Activated CD4-positive, alpha-beta T cell treated with anti-CD3 and anti-CD28 coated beads, Interleukin-2, amount 10 ng/mL, durations not matched to agents 24 days and 14 days (primary cell): Measurements from ENCODE around the gene DENND1A. TPM values are rescaled to one million over a fixed set of nuclear protein-coding genes. Genes with fewer than 3 reads are reported as not detected.
"Not testable (repeated sequence)": the region's sequence is repeated elsewhere in the genome, so short reads cannot be mapped to it uniquely, and the experiment has no call there.

Experiments
- DNase-seq: peaks from one replicate; pipeline ENCODE4 v3.0.0; 2022
- H3K27ac Mint-ChIP-seq: one replicate; pipeline ENCODE4 v1.8.0; 2022; ENCODE audit warnings: mild to moderate bottlenecking, mixed read lengths
- H3K27me3 Mint-ChIP-seq: one replicate; pipeline ENCODE4 v1.8.0; 2022; ENCODE audit warnings: mixed read lengths
- H3K36me3 Mint-ChIP-seq: one replicate; pipeline ENCODE4 v1.8.0; 2022; ENCODE audit warnings: low read depth, mild to moderate bottlenecking, mixed read lengths
- H3K4me1 Mint-ChIP-seq: one replicate; pipeline ENCODE4 v1.8.0; 2021; ENCODE audit warnings: mixed read lengths
- H3K4me3 Mint-ChIP-seq: one replicate; pipeline ENCODE4 v1.8.0; 2022; ENCODE audit warnings: mild to moderate bottlenecking, moderate library complexity, mixed read lengths
- H3K9me3 Mint-ChIP-seq: one replicate; pipeline ENCODE4 v1.8.0; 2021; ENCODE audit warnings: mixed read lengths
- intact Hi-C: fragments of 100-400 bp; cut with micrococcal nuclease; formaldehyde crosslinking; loops from one replicate; pipeline ENCODE4 v1.15.1; 2023
- total RNA-seq: library from RNA; stranded (reverse); gene quantifications from 2 replicates; pipeline ENCODE4 v1.2.3, GENCODE V29; 2022

DENND1A gene
- total RNA-seq, 1 donor from 2014 or later, result 25.2 TPM

DNA sequence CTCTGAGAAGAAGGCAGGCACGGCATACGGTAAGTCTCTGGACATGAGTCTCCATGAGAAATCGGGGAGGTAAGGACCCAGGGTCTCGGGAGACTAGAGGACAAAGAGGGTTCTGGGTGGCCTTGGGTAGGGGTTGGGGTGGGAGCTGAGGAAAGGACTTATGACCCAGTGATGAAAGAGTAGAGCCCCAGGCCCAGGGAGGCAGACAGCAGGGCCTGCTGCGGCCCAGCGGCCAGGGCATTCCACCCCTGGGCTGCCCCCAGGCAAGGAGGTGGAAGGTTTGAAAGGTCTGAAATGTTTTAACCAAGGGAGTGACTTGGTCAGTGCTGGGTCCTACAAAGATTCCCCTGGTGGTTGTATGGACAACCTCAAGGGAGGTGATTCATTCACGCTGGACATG lies 484.8 kb downstream of the DENND1A start:
- Mint-ChIP-seq H3K36me3 (no peaks in the 10 kb centered on the region), H3K4me1 (no peaks in the 10 kb centered on the region), H3K27me3 (no peaks in the 10 kb centered on the region), H3K27ac (no peak overlapping the region), H3K4me3 (no peak overlapping the region), H3K9me3 (no peaks in the 10 kb centered on the region)
- no peak for DNase-seq
- intact Hi-C loops, result no loop called here

DNA sequence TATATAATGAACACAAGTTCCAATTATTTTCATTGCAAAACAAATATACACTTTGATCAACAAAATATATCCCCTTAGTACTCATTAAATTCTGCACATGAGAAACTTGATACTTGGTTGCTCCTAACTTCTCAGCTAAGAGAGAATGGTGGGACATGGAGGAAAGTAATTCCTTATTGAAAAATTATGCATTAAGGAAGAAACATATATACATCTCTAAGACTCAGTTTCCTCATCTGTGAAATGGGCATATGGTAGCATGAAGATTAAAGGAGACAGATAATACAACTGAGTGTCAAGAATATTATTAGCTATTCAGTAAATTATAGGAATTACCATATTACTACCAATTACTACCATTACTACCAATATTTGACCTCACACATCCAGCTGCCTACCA lies 488.2 kb downstream of the DENND1A start:
- H3K9me3 Mint-ChIP-seq, result no peaks in the 10 kb centered on the region
- H3K27ac Mint-ChIP-seq, result no peak overlapping the region
- no peaks in the 10 kb centered on the region for H3K36me3 Mint-ChIP-seq
- no peak overlapping the region for H3K4me3 Mint-ChIP-seq
- no peaks in the 10 kb centered on the region for H3K4me1 Mint-ChIP-seq
- DNase-seq, result no peak
- H3K27me3 Mint-ChIP-seq, result no peaks in the 10 kb centered on the region
- intact Hi-C loops, result no loop called here

DNA sequence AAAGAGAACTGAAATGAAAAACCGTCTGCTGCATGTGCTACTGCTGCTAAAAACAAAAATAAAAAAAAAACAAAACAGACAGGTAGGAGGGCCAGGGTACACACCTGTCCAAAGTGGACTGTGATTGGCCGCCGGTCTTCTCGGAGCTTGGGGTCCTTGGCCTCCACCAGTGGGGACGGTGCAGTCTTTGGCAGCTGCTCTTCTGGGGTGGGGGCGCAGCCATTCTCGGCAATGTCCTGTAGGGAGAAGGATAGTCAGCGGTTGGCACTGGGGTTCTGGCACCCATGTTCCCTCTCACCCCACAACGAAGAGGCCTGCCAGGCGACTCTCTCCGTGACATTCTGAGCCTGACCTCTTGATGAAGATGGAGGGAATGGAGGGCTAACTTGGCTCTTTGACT lies 489.7 kb downstream of the DENND1A start:
- H3K4me3 Mint-ChIP-seq, result no peak overlapping the region
- intact Hi-C loops, result no loop called here
- no peak for DNase-seq
- no peaks in the 10 kb centered on the region for H3K4me1 Mint-ChIP-seq
- no peaks in the 10 kb centered on the region for H3K9me3 Mint-ChIP-seq
- H3K36me3 Mint-ChIP-seq, result no peaks in the 10 kb centered on the region
- no peaks in the 10 kb centered on the region for H3K27me3 Mint-ChIP-seq
- H3K27ac Mint-ChIP-seq, result no peak overlapping the region

DNA sequence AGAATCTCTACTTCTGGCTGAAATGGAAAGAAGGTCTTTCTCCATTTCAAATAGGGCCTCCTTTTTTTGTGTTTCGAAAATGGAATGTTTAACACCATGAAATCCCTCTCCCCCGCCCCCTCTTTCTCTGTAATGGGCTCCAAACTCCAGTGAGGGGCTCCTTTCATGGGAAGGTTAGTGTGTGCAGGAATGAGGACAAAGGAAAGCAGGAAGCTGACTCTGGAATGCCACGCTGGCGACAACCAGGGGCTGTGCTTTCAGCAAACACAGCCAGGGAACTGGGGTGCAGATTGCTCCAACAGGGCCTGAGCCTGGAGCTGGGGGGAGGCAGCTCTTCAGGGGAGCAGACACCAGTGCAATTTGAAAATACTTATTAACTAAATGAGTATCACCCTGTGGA lies 491.1 kb downstream of the DENND1A start:
- no peak overlapping the region for H3K4me3 Mint-ChIP-seq
- no peak for DNase-seq
- H3K27ac Mint-ChIP-seq, result no peak overlapping the region
- no peaks in the 10 kb centered on the region for H3K9me3 Mint-ChIP-seq
- peaks cover 2% of the 10 kb centered on the region for H3K36me3 Mint-ChIP-seq
- H3K4me1 Mint-ChIP-seq, result no peaks in the 10 kb centered on the region
- H3K27me3 Mint-ChIP-seq, result no peaks in the 10 kb centered on the region
- intact Hi-C loops, result no loop called here

DNA sequence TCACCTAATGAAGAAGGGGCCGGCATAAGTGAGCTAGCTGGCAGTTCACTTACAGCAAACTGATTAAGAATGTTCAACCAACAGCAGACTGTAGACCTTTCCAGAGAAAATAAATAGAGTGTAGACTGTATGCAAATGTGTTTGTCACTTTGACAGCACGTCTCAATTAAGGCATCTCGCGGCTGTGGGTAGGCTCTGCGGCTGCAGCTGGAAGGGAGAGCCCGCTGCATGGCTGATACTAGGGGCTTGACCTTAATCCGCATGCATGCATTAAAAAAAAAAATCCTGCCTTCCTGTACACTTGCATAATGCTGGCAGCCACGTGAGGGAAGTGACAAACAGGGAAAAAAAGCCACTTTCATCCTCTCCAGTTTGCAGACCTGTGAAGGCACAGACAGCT lies 491.6 kb downstream of the DENND1A start:
- Mint-ChIP-seq H3K4me3 (no peak overlapping the region), H3K36me3 (peaks cover 2% of the 10 kb centered on the region), H3K27me3 (no peaks in the 10 kb centered on the region), H3K9me3 (no peaks in the 10 kb centered on the region), H3K4me1 (no peaks in the 10 kb centered on the region), H3K27ac (no peak overlapping the region)
- DNase-seq, result no peak
- intact Hi-C loops, result no loop called here

DNA sequence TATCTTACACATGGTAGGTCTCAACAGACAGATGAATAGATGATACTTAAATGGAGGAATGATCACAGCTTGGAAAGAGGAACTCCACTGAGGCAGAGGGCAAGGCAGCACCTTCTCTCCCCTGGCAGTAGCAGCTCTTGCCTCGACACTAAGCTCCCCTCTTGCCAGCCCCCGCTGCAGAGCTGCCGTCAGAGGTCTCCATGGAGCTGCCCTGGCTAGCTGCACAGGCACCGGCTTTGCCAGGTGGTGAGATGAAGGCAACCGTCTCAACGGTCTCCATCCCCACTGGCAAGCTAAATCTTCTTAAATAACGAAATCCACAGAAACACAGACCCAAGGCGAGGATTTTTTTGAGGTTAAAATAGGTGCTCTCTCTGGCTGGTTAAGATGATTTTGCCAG lies 492.7 kb downstream of the DENND1A start:
- Mint-ChIP-seq H3K36me3 (peaks cover 2% of the 10 kb centered on the region), H3K4me1 (no peaks in the 10 kb centered on the region), H3K27me3 (no peaks in the 10 kb centered on the region), H3K27ac (no peak overlapping the region), H3K4me3 (no peak overlapping the region), H3K9me3 (no peaks in the 10 kb centered on the region)
- intact Hi-C loops, result no loop called here
- no peak for DNase-seq

DNA sequence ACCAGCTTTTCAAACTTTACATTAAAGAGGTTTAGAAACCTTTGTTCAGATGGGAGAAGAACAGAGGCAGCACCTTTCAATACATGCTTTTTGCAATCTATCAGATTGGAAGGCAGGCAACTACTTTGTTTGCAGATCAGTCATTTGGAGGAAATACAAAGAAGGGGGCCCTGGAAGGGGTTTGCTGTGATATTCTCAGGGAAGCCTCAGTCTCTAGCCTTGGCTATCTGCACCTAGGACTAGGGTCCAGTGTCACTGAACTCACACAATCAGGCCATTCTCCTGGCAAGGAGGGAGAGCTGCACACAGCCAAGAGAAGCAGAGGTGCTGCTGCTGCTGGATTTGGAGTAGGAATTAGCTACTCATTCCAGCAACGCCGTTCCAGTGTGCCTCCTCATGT lies 494.5 kb downstream of the DENND1A start:
- H3K27me3 Mint-ChIP-seq, result no peaks in the 10 kb centered on the region
- peaks cover 2% of the 10 kb centered on the region for H3K36me3 Mint-ChIP-seq
- no peak overlapping the region for H3K4me3 Mint-ChIP-seq
- no peak overlapping the region for H3K27ac Mint-ChIP-seq
- intact Hi-C loops, result no loop called here
- DNase-seq, result no peak
- H3K9me3 Mint-ChIP-seq, result no peaks in the 10 kb centered on the region
- H3K4me1 Mint-ChIP-seq, result no peaks in the 10 kb centered on the region

DNA sequence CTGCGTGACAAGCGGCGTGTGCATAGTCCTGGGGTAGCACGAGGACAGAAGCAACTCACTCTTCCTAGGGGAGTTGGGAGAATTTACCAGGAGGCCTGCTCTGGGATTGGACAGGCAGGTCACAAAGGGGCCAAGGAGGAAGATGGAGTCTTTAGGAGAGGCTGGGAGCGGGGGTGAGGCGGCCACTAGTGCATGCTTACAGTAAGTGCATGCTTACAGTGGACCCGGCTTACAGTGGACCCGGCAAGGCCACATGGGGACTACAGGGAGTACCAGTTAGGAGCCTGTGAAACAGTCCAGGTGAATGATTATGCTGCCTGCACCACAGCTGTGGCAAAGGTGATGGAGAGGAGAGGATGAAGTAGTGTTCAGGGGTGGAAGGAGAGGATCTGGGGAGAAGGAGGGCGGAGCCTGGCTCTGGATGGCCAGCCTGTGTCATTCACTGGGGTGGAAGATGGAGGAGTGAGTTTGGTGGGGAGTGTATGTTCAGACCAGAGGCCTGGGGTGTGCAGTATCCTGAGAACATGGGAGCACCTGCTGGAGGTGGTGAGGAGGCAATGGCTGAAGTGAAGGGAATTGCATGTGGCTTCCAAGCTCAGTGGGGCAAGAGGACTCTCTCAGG lies 495.2 kb downstream of the DENND1A start:
- H3K4me1 Mint-ChIP-seq, result no peaks in the 10 kb centered on the region
- no peak for DNase-seq
- peaks cover 2% of the 10 kb centered on the region for H3K36me3 Mint-ChIP-seq
- H3K27ac Mint-ChIP-seq, result no peak overlapping the region
- H3K27me3 Mint-ChIP-seq, result no peaks in the 10 kb centered on the region
- intact Hi-C loops, result no loop called here
- no peak overlapping the region for H3K4me3 Mint-ChIP-seq
- H3K9me3 Mint-ChIP-seq, result no peaks in the 10 kb centered on the region

DNA sequence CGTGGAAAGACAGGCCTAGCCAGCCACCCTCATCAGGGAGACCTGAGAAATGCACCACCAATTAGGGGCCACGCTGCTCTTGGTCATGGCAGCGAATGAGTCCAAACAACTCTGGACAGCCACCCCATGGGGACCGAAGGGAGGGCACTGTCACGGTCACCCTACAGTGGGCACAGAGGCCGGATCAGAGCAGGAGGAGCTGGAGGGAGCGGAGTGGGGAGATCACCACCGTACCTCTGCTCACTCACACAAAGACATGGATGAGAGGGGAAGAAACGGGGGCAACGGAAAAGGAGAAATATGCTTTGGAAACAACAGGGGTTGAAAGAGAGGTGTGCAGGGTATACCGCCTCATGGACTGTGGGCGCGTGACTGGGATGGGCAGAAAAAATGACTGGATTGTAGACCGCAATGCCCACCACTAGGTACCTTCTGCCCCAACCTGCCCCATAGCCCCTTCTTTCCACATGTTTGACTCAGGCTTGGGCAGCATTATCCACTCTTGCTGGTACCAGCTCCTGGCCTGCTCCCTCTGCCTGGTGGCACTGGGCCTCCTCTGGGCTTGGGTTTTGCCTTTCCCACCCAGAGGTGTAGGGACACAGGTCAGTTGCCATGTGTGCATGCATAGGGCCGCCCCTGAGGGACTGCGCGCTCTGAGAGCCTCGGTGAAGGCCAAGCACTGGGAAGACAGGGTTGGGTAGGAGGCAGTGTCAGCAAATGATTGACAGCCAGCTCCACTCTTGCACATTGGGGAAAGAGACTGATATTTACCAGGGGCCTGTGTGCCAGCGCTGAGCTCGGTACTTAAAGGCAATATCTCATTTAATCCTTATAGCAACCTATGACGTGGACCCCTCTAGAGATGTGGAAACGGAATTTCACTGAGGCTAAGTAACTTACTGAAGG lies 497.3 kb downstream of the DENND1A start:
- Mint-ChIP-seq H3K27ac (no peak overlapping the region), H3K9me3 (no peaks in the 10 kb centered on the region), H3K4me1 (no peaks in the 10 kb centered on the region), H3K27me3 (no peaks in the 10 kb centered on the region), H3K4me3 (no peak overlapping the region), H3K36me3 (peaks cover 2% of the 10 kb centered on the region)
- intact Hi-C loops, result no loop called here
- DNase-seq, result no peak

DNA sequence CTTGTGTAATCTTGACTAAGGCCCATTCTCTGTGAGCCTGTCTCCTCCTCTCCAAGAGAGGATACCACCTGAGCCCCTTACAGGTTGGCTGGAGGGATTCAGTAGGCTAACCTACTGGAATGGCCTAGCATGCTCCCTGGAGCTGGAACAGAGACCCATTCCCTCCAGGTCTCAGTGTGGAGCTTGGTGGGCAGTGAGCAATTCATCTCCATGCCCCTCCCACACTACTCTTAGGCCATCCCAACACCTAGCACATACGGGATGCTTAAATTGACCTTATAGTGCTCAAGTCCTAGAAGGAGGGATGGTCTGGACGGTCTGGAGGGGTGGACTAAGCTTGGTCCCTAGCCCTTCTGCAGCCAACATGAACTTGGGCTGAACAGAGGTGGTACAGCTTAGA lies 498.3 kb downstream of the DENND1A start:
- no peaks in the 10 kb centered on the region for H3K27me3 Mint-ChIP-seq
- intact Hi-C loops, result no loop called here
- H3K36me3 Mint-ChIP-seq, result peaks cover 2% of the 10 kb centered on the region
- DNase-seq, result no peak
- no peaks in the 10 kb centered on the region for H3K9me3 Mint-ChIP-seq
- H3K4me1 Mint-ChIP-seq, result no peaks in the 10 kb centered on the region
- no peak overlapping the region for H3K4me3 Mint-ChIP-seq
- H3K27ac Mint-ChIP-seq, result no peak overlapping the region

DNA sequence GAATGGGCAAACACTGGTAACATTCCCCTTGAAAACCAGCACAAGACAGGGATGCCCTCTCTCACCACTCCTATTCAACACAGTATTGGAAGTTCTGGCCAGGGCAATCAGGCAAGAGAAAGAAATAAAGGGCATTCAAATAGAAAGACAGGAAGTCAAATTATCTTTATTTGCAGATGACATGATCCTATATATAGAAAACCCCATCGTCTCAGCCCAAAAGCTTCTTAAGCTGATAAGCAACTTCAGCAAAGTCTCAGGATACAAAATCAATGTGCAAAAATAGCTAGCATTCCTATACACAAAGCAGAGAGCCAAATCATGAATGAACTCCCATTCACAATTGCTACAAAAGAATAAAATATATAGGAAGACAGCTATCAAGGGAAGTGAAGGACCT lies 501.5 kb downstream of the DENND1A start:
- intact Hi-C loops, H3K4me1 Mint-ChIP-seq, H3K27me3 Mint-ChIP-seq: not testable (repeated sequence)

DNA sequence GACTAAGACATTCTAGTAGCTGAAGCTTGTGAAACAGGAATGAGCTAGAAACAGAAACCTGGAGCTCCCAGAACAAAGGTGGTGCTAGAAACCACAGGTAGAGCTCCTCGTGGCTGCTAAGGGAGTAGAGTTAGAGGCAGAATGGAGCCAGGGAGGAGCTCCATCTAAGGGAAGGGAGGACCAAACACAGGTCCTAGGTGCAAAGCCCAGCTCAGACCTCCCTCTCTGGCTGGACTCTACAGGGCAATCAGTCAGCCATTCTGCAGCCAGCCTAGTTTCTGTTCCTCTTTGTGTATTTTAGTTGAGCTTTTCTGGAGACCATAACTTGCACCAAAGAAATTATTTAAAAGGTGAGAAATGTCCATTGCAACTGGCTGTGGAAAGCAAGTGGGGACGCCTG lies 503.5 kb downstream of the DENND1A start:
- no peaks in the 10 kb centered on the region for H3K9me3 Mint-ChIP-seq
- no peak overlapping the region for H3K27ac Mint-ChIP-seq
- H3K4me1 Mint-ChIP-seq, result no peaks in the 10 kb centered on the region
- H3K27me3 Mint-ChIP-seq, result no peaks in the 10 kb centered on the region
- H3K4me3 Mint-ChIP-seq, result no peak overlapping the region
- no peaks in the 10 kb centered on the region for H3K36me3 Mint-ChIP-seq
- intact Hi-C loops, result no loop called here
- no peak for DNase-seq

More for the DNA sequence above, 501.5 kb downstream of the DENND1A start:
- not testable (repeated sequence) for H3K4me3 Mint-ChIP-seq, H3K36me3 Mint-ChIP-seq, H3K27ac Mint-ChIP-seq, H3K9me3 Mint-ChIP-seq, DNase-seq

DNA sequence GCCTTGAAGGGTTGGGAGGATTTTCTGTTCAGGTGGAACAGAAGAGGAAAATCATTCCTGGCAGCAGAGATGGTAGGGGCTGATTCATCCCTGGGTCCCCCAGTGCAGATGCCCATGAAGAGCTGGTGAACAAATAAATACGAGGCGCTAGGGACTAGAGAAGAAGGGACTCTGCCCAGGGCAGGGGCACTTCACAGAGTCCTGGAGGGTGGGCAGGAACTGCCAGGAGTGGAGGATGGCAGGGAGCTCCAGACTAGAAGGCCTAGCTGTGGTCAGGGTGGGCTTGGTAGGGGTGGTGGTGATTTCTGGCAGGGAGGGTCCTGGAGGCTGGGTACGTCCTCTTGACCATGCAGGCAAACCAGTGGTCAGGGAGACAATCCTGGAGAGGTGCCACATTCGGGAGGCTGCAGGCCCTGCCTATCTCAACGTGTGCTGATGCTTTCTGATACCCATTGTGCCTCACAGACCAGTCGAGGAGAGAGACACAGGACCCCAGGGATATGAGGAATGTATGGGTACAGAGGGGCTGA lies 504.0 kb downstream of the DENND1A start:
- intact Hi-C loops, result no loop called here

DNA sequence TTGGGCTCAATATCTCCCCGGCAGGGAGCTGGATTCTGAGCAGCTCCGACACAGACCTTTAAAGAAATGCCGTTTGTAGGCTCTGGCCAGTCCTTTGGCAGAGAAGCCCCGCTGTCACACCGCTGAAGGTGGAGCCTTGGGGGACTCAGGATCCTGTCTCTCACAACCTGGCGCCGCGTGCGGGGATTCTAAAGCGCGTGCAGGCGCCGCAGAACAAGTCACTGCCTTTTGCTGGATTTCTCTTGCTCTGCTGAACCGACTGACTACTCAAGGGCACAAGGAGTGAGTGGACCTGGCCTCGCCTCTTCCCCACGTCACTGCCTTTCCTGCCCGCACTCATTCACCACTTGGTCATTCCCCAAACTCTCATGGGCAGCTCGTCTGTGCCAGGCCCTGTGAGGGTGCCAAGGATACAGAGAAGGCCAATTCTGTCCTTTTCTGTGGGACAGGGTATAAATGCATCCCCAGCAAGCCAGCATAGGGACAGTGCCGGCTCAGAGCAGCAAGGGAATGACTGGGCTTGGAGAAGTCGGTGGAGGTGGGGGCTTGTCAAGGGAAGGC lies 504.6 kb downstream of the DENND1A start:
- H3K4me1 Mint-ChIP-seq, result no peaks in the 10 kb centered on the region

More for the DNA sequence above, 504.0 kb downstream of the DENND1A start:
- no peaks in the 10 kb centered on the region for H3K36me3 Mint-ChIP-seq
- H3K27me3 Mint-ChIP-seq, result no peaks in the 10 kb centered on the region
- no peak for DNase-seq
- H3K9me3 Mint-ChIP-seq, result no peaks in the 10 kb centered on the region
- H3K4me1 Mint-ChIP-seq, result no peaks in the 10 kb centered on the region
- no peak overlapping the region for H3K27ac Mint-ChIP-seq
- no peak overlapping the region for H3K4me3 Mint-ChIP-seq

More for the DNA sequence above, 504.6 kb downstream of the DENND1A start:
- intact Hi-C loops, result no loop called here
- Mint-ChIP-seq H3K4me3 (no peak overlapping the region), H3K27me3 (no peaks in the 10 kb centered on the region), H3K9me3 (no peaks in the 10 kb centered on the region), H3K36me3 (no peaks in the 10 kb centered on the region), H3K27ac (no peak overlapping the region)
- DNase-seq, result no peak
